Body of pancreas (tissue), 4 donors: ENCODE data around the gene KIF17.

Experiments used
- POLR2A ChIP-seq, 3 donors: fragments of 450-650 bp; IDR thresholded peaks; one replicate each; pipeline ENCODE4 v1.6.1; 2016; ENCODE audit warnings: antibody characterized with exemption in 3 of 3, mild to moderate bottlenecking in 2 of 3
- TF ChIP-seq, protein P1 (sequence below), 7 experiments: fragments of 450-650 bp in 4 of 7; fragments of 200-600 bp in 3 of 7; sonication (generic) in 3 of 7; IDR thresholded peaks; one replicate each; pipeline ENCODE4 v1.5.1; 2016 to 2019; ENCODE audit warnings: antibody characterized with exemption in 7 of 7

DNA sequence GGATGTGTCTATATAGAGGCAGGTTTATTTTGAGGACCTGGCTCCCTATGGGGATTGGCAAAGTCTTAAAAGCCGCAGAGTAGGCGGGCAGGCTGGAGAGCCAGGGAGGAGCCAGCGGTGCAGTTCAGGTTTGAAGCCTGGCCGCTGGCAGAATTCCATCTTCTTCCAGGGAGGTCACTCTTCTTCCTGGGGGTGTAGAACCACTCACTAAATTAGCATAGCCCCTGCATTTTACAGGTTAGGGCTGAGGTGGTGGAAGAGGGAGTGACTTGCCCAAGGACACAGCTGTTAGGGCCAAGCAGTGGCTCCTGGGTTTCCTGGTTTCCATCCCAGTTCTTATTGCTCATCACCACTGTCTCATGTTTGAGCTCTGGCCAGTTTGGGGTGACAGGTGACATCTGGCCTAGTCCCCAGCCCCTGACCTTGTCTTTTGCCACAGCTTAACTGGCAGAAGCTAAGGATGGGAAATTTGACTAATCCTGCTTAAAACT, 83.2 kb downstream of the KIF17 start:
- TF ChIP-seq, protein P1, sequence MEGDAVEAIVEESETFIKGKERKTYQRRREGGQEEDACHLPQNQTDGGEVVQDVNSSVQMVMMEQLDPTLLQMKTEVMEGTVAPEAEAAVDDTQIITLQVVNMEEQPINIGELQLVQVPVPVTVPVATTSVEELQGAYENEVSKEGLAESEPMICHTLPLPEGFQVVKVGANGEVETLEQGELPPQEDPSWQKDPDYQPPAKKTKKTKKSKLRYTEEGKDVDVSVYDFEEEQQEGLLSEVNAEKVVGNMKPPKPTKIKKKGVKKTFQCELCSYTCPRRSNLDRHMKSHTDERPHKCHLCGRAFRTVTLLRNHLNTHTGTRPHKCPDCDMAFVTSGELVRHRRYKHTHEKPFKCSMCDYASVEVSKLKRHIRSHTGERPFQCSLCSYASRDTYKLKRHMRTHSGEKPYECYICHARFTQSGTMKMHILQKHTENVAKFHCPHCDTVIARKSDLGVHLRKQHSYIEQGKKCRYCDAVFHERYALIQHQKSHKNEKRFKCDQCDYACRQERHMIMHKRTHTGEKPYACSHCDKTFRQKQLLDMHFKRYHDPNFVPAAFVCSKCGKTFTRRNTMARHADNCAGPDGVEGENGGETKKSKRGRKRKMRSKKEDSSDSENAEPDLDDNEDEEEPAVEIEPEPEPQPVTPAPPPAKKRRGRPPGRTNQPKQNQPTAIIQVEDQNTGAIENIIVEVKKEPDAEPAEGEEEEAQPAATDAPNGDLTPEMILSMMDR (IDR thresholded peaks at IDR 0.05): no peak
- no peak for TF ChIP-seq POLR2A (IDR thresholded peaks at IDR 0.05)
